B cell (primary cell): ENCODE measurements around the gene INHBE. TPM values are rescaled to one million over a fixed set of nuclear protein-coding genes. Genes with fewer than 3 reads are reported as not detected.
A peak's percentile ranks its signal among the peaks of the same experiment; 100 is the strongest.

ENCODE experiments used
- ATAC-seq: fragments of 200-7000 bp; cut with Tn5 transposase; one replicate; pipeline ENCODE4 v1.10.0; 2021; ENCODE audit warnings: low read depth, mild to moderate bottlenecking, moderate number of reproducible peaks, moderate library complexity
- CTCF ChIA-PET: fragments of 350-600 bp; sonication (Branson Sonifier 250); formaldehyde crosslinking; loops from one replicate; lab custom pipeline; 2021; ENCODE audit warnings: antibody characterized with exemption, inconsistent platforms; lab: Charles Lee
- POLR2A ChIA-PET: fragments of 350-600 bp; sonication (Branson Sonifier 250); formaldehyde crosslinking; loops from one replicate; lab custom pipeline; 2021; ENCODE audit warnings: antibody characterized with exemption; lab: Charles Lee
- DNase-seq: peaks from one replicate; pipeline ENCODE4 v3.0.0; 2013
- H2AFZ ChIP-seq: 2 replicates; pipeline ENCODE4 v1.6.1; 2012; ENCODE audit warnings: mild to moderate bottlenecking, low read depth, low read length; ENCODE audit not compliant: insufficient read depth, poor library complexity, severe bottlenecking
- H3K27ac ChIP-seq, 2 donors: 1 replicate in 1 of 2; 2 replicates in 1 of 2; pipeline ENCODE4 v1.5.1; 2012 to 2013; ENCODE audit warnings: low read length in 2 of 2, mild to moderate bottlenecking in 2 of 2, moderate library complexity in 1 of 2
- H3K27me3 ChIP-seq, 4 experiments: fragments of 200-600 bp in 1 of 4; sonication (generic) in 1 of 4; replicated peaks in 1 of 4; 1 replicate in 2 of 4; 2 replicates in 2 of 4; pipeline versions ENCODE4 v1.6.1 to v1.7.0; 2013 to 2016; ENCODE audit warnings: low read length in 3 of 4, mild to moderate bottlenecking in 2 of 4, mixed read lengths in 1 of 4, moderate library complexity in 1 of 4; ENCODE audit not compliant: insufficient read depth in 4 of 4, control insufficient read depth in 3 of 4; ENCODE audit errors: control extremely low read depth in 1 of 4
- H3K36me3 ChIP-seq, 2 experiments: replicated peaks in 1 of 2; 1 replicate in 1 of 2; 2 replicates in 1 of 2; pipeline versions ENCODE4 v1.6.1 to v1.7.1; 2013; ENCODE audit warnings: low read length in 1 of 2; ENCODE audit not compliant: insufficient read depth in 2 of 2, control insufficient read depth in 1 of 2; ENCODE audit errors: control extremely low read depth in 1 of 2, extremely low read depth in 1 of 2
- H3K4me1 ChIP-seq, 2 donors: fragments of 200-600 bp in 1 of 2; sonication (generic) in 1 of 2; 1 replicate in 1 of 2; 2 replicates in 1 of 2; pipeline versions ENCODE4 v1.5.1 to v1.6.1; 2013 to 2017; ENCODE audit warnings: low read length in 2 of 2; ENCODE audit not compliant: control insufficient read depth in 2 of 2, insufficient read depth in 2 of 2
- H3K4me2 ChIP-seq: replicated peaks from 2 replicates; pipeline ENCODE3; 2012; ENCODE audit warnings: mild to moderate bottlenecking, low read depth, low read length; ENCODE audit not compliant: poor library complexity, severe bottlenecking
- H3K4me3 ChIP-seq, 5 experiments: fragments of 200-600 bp in 1 of 5; sonication (generic) in 1 of 5; 1 replicate in 3 of 5; 2 replicates in 2 of 5; pipeline versions ENCODE4 v1.5.1 to v1.7.0; 2011 to 2016; ENCODE audit warnings: low read length in 4 of 5, mild to moderate bottlenecking in 4 of 5, low read depth in 2 of 5, control low read depth in 1 of 5, moderate library complexity in 1 of 5; ENCODE audit not compliant: insufficient read depth in 1 of 5; ENCODE audit errors: control extremely low read depth in 1 of 5, extremely low read depth in 1 of 5
- H3K79me2 ChIP-seq: fragments of 200-600 bp; sonication (generic); one replicate; pipeline ENCODE4 v1.6.0; 2016; ENCODE audit warnings: low read length; ENCODE audit not compliant: control insufficient read depth, insufficient read depth
- H3K9ac ChIP-seq: fragments of 200-600 bp; sonication (generic); 2 replicates; pipeline ENCODE4 v1.6.1; 2017; ENCODE audit warnings: mild to moderate bottlenecking, low read length, moderate library complexity
- H3K9me3 ChIP-seq, 3 donors: one replicate each; pipeline versions ENCODE4 v1.6.1 to v1.7.1; 2013; ENCODE audit warnings: low read length in 2 of 3; ENCODE audit not compliant: control insufficient read depth in 2 of 3, insufficient read depth in 1 of 3; ENCODE audit errors: control extremely low read depth in 1 of 3
- H4K20me1 ChIP-seq: 2 replicates; pipeline ENCODE4 v1.6.0; 2012; ENCODE audit warnings: mild to moderate bottlenecking, low read length; ENCODE audit not compliant: insufficient read depth, control insufficient read depth, poor library complexity, severe bottlenecking
- H3K27ac Mint-ChIP-seq: one replicate; pipeline ENCODE4 v1.8.0; 2021; ENCODE audit warnings: mixed read lengths
- H3K27me3 Mint-ChIP-seq: one replicate; pipeline ENCODE4 v1.8.0; 2021; ENCODE audit warnings: mixed read lengths
- H3K4me1 Mint-ChIP-seq: one replicate; pipeline ENCODE4 v1.8.0; 2021; ENCODE audit warnings: mixed read lengths
- H3K4me3 Mint-ChIP-seq: one replicate; pipeline ENCODE4 v1.8.0; 2021; ENCODE audit warnings: mixed read lengths
- H3K9me3 Mint-ChIP-seq: one replicate; pipeline ENCODE4 v1.8.0; 2022; ENCODE audit warnings: mixed read lengths; ENCODE audit not compliant: insufficient read depth
- CTCF ChIP-seq: fragments of 200-600 bp; IDR thresholded peaks from one replicate; pipeline ENCODE4 v1.8.0; 2022; ENCODE audit warnings: antibody characterized with exemption, mild to moderate bottlenecking
- EZH2 ChIP-seq: IDR thresholded peaks from 2 replicates; pipeline ENCODE4 v1.6.1; 2012; ENCODE audit warnings: borderline replicate concordance, low read depth, mild to moderate bottlenecking, moderate library complexity, low read length; ENCODE audit not compliant: insufficient read depth, poor library complexity, severe bottlenecking
- WGBS: methylation state at CpG from one replicate; pipeline ENCODE4 v1.1.5; 2013; ENCODE audit warnings: missing lambda C conversion rate; ENCODE audit not compliant: insufficient coverage; 5-methylcytosine and 5-hydroxymethylcytosine counted together
- intact Hi-C: fragments of 100-400 bp; cut with micrococcal nuclease; formaldehyde crosslinking; loops from one replicate; pipeline ENCODE4 v1.10.0; 2022
- polyA plus RNA-seq: library from polyadenylated mRNA; depleted of rRNA; stranded (reverse); fragments of >200 nt; gene quantifications from 2 replicates; pipeline ENCODE4 v1.2.3, GENCODE V29; 2012
- total RNA-seq, 2 donors: library from RNA; stranded (reverse); fragments of 120-200 nt in 1 of 2; gene quantifications; 1 replicate in 1 of 2; 2 replicates in 1 of 2; pipeline versions ENCODE4 v1.2.3 to v1.2.4, GENCODE V29; 2013 to 2022

Gene INHBE
- total and polyA plus RNA-seq, 2 donors (not counting 1 experiment from before 2014, with no cell fraction given) = not detected

- H3K4me1 Mint-ChIP-seq = peaks cover 52% of the 10 kb centered on the region
- no peak for ATAC-seq
Observed at GRCh38 chr12:57460468-57460784, 5.3 kb downstream of the INHBE start.

More at GRCh38 chr12:57460468-57460784, 5.3 kb downstream of the INHBE start:
- 3% methylated on average over 5 of the region's 6 CpGs for WGBS
- Histone ChIP-seq H3K27ac (peak overlapping the region in 1 of 2 donors; percentile 0), H3K36me3 (no peaks in the 10 kb centered on the region), H3K79me2 (peaks cover 6% of the 10 kb centered on the region), H4K20me1 (no peaks in the 10 kb centered on the region), H3K4me3 (peak overlapping the region; percentile 33 to 93 (median 81)), H2AFZ (peak overlapping the region; percentile 78), H3K4me1 (peaks cover 30 to 57% of the 10 kb centered on the region in 2 donors), H3K9me3 (no peaks in the 10 kb centered on the region), H3K9ac (peak overlapping the region; percentile 81), H3K27me3 (no peaks in the 10 kb centered on the region), H3K4me2 (peak overlapping the region; percentile 94)
- intact Hi-C loops = no loop called here
- Mint-ChIP-seq H3K4me3 (peak overlapping the region; percentile 92), H3K9me3 (no peaks in the 10 kb centered on the region), H3K27me3 (no peaks in the 10 kb centered on the region), H3K27ac (peak overlapping the region; percentile 67)
- POLR2A ChIA-PET = interaction anchor here (0.6 to 3.9 kb wide), 3 partner anchors 18 to 202 kb away, joined by 4 to 39 read pairs (median 4); partner anchors contain the start of genes ARHGAP9 and DDIT3
- DNase-seq = peak; percentile 66
- CTCF ChIA-PET = interaction anchor here (0.6 to 7.6 kb wide), 9 partner anchors 10 to 221 kb away, joined by 3 to 166 read pairs (median 3); partner anchors contain the start of genes ARHGAP9 and MARS1
- no peak for TF ChIP-seq EZH2
- no peak for TF ChIP-seq CTCF
